ENCODE results near the gene LARP4B.

GRCh38 chr10:853017-853416, 78.5 kb downstream of the LARP4B start:
- TF ChIP-seq CTCF (IDR thresholded peaks at IDR 0.05): no peak
- TF ChIP-seq EZH2 (IDR thresholded peaks at IDR 0.05; ENCODE audit: borderline replicate concordance, insufficient read depth, low read depth, low read length, poor library complexity, severe bottlenecking): no peak

Data from B cell (primary cell).